GM12891 (cell line): ENCODE measurements around the gene PROX1.

Source experiments
- POLR2A ChIP-seq: IDR thresholded peaks from 2 replicates; pipeline ENCODE4 v1.6.1; 2011; ENCODE audit warnings: low read depth, low read length, control low read depth
- POLR2AphosphoS5 ChIP-seq: IDR thresholded peaks from 2 replicates; pipeline ENCODE4 v1.6.1; 2011; ENCODE audit warnings: low read depth, low read length, control low read depth

DNA sequence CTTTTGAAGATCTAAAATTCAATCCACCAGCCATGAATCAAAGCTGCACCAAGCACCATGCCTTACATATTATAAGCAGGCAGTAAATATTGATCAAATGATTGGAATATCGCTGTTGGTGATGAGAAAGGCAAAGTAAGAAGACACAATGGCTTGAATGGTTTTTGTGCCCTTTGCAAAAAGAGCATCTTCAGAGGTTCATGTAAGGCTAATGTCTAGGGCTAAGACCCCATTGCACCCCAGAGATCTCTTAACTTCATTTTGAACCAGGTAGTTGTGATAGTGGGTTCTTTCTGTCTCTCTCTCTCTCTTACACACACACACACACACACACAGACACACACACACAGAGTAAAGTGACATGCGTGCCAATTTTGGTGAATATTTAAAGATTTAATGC is 12.0 kb downstream of the PROX1 start:
- TF ChIP-seq POLR2A, result no peak
- TF ChIP-seq POLR2AphosphoS5, result no peak
